ENCODE results near the gene PCNX2. TPM values are rescaled to one million over a fixed set of nuclear protein-coding genes. Genes with fewer than 3 reads are reported as not detected.
A peak's percentile ranks its signal among the peaks of the same experiment; 100 is the strongest.
"Not testable (repeated sequence)": the region's sequence is repeated elsewhere in the genome, so short reads cannot be mapped to it uniquely, and the experiment has no call there.

The PCNX2 gene
- total and polyA plus RNA-seq, 8 donors = 5.5 to 25.9 (median 8.7) TPM

DNA sequence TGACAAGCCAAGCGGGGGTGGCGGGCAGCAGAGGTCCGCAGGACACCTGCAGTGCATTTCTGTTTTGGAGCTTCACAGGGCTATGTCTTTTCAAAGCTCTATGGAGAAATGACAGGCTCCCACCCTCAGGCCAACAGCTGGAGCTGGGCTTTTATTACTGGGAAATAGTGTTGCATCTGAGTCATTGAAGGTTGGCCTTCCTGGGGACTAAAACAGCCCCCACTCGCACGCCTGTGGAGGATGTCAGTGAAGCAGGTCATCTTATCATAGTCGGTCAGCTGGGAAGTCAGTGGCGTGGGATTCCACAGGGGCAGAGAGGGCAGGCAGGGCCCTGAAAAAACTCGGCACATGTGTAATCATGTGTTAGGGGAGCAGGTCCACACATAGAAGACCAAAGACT lies 289.8 kb downstream of the PCNX2 start:
- TF ChIP-seq, protein P1, sequence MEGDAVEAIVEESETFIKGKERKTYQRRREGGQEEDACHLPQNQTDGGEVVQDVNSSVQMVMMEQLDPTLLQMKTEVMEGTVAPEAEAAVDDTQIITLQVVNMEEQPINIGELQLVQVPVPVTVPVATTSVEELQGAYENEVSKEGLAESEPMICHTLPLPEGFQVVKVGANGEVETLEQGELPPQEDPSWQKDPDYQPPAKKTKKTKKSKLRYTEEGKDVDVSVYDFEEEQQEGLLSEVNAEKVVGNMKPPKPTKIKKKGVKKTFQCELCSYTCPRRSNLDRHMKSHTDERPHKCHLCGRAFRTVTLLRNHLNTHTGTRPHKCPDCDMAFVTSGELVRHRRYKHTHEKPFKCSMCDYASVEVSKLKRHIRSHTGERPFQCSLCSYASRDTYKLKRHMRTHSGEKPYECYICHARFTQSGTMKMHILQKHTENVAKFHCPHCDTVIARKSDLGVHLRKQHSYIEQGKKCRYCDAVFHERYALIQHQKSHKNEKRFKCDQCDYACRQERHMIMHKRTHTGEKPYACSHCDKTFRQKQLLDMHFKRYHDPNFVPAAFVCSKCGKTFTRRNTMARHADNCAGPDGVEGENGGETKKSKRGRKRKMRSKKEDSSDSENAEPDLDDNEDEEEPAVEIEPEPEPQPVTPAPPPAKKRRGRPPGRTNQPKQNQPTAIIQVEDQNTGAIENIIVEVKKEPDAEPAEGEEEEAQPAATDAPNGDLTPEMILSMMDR (IDR thresholded peaks at IDR 0.05) = no peak
- intact Hi-C loops (cut with DNase I) = no loop called here
- WGBS, 2 donors = 87 to 88% methylated on average over 8 of the region's 8 CpGs
- Histone ChIP-seq H3K9me3 (no peaks in the 10 kb centered on the region), H3K27me3 (no peaks in the 10 kb centered on the region), H3K4me1 (no peaks in the 10 kb centered on the region), H3K36me3 (no peaks in the 10 kb centered on the region), H3K27ac (no peak overlapping the region), H3K4me3 (no peak overlapping the region)
- no peak for DNase-seq
- no peak for ATAC-seq
- FAIRE-seq = no peak

DNA sequence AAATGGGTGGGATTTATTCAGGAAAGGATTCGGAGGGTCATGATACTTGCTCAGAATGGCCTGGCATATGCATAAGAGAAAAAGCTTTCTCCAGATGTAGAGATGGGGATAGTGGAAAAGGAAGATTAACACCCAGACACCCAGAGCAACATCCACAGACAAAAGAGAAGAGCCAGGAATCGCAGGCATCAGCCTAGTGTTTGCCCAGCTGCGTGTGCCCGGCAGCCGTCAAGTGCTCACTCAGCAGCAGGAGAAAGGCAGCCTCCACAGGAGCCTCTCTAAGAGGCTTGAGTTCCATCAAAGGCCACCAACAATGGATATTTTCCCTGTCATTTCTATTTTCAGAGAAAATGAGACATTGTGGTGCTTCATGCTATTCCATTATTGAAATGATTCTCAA lies 290.4 kb downstream of the PCNX2 start:
- no peaks in the 10 kb centered on the region for H3K27me3 ChIP-seq
- H3K4me3 ChIP-seq = no peak overlapping the region
- intact Hi-C loops (cut with DNase I) = no loop called here
- FAIRE-seq (no peak), ATAC-seq (peak in 2 of 4 donors; percentile 36 to 65), DNase-seq (no peak)
- H3K36me3 ChIP-seq = no peaks in the 10 kb centered on the region
- TF ChIP-seq, protein P1 (IDR thresholded peaks at IDR 0.05) = no peak
- no peaks in the 10 kb centered on the region for H3K9me3 ChIP-seq
- H3K27ac ChIP-seq = no peak overlapping the region
- 86 to 88% methylated on average over 5 of the region's 5 CpGs for WGBS, 2 donors
- H3K4me1 ChIP-seq = no peaks in the 10 kb centered on the region

DNA sequence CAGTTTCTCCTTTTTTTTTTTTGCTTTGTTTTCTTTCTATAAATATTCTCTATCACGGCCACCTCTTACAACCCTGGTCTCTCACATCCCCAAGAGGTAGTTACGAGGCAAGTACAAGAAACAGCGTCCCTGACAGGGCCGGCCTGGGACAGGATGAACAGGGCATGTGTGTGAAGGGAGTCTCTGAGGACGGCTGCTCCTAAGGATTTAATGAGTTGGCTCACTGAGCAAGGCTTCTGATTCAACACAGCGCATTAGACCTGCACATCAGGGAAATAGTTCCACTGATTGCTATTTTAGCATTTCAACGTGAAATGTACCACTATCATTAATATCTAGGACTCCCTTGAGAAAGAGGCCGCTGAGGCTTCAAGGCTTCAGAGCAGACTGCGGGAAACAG lies 291.1 kb downstream of the PCNX2 start:
- Histone ChIP-seq H3K36me3 (no peaks in the 10 kb centered on the region), H3K27ac (no peak overlapping the region), H3K27me3 (no peaks in the 10 kb centered on the region), H3K9me3 (no peaks in the 10 kb centered on the region), H3K4me1 (no peaks in the 10 kb centered on the region), H3K4me3 (no peak overlapping the region)
- ATAC-seq (no peak), FAIRE-seq (no peak), DNase-seq (no peak)
- TF ChIP-seq, protein P1 (IDR thresholded peaks at IDR 0.05) = no peak
- WGBS, 2 donors = 85 to 89% methylated on average over 9 of the region's 9 CpGs
- intact Hi-C loops (cut with DNase I) = no loop called here

DNA sequence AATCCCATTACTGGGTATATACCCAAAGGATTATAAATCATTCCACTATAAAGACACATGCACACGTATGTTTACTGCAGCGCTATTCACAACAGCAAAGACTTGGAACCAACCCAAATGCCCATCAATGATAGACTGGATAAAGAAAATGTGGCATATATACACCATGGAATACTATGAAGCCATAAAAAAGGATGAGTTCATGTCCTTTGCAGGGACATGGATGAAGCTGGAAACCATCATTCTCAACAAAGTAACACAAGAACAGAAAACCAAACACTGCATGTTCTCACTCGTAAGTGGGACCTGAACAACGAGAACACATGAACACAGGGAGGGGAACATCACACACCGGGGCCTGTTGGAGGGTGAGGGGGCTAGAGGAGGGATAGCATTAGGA lies 291.9 kb downstream of the PCNX2 start:
- H3K4me1 ChIP-seq; DNase-seq; ATAC-seq; H3K9me3 ChIP-seq; H3K27ac ChIP-seq; intact Hi-C loops (cut with DNase I); H3K4me3 ChIP-seq; H3K27me3 ChIP-seq; FAIRE-seq; H3K36me3 ChIP-seq: not testable (repeated sequence)
- WGBS, 2 donors = 95 to 97% methylated on average over 5 of the region's 5 CpGs

DNA sequence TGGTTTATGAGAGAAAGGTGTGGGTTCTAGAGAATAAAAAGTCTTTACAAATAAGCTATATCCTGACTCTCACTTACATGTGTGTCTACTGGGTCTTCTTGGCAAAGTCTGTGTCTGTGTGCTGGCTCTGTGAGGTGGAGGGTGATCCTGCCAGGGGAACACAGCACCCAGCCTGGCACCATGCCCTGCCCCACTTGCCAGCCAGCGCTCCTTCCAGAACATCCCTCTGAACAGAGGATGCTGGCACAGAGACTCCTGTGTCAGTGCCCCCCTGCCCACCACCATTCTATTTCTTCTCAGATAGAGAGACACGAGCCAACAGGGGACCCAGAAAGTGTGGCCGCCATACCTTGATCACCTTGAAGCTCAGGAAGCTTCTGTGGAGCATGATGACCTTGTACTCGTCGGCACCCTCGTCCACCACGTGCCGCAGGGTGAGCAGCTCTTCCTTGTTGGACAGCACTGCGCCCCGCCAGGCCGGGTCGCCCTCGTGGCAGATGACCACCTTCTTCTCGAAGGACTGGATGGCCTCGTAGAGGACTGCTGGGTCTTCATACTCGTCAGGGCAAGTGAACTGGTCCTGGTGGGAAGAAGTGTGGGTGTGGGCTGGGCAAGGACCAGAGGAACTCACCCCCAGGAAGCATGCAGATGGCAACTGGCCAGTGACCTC lies 295.4 kb downstream of the PCNX2 start:
- H3K9me3 ChIP-seq = no peaks in the 10 kb centered on the region
- TF ChIP-seq, protein P1 (IDR thresholded peaks at IDR 0.05) = no peak
- WGBS, 2 donors = 96 to 98% methylated on average over 16 of the region's 16 CpGs
- peaks cover 0 to 7% (median 4%) of the 10 kb centered on the region in 3 donors for H3K36me3 ChIP-seq
- no peak for DNase-seq
- FAIRE-seq = no peak
- no peak for ATAC-seq
- H3K4me3 ChIP-seq = no peak overlapping the region
- peaks cover 0 to 5% (median 0%) of the 10 kb centered on the region in 3 donors for H3K4me1 ChIP-seq
- no peak overlapping the region for H3K27ac ChIP-seq
- intact Hi-C loops (cut with DNase I) = no loop called here
- H3K27me3 ChIP-seq = no peaks in the 10 kb centered on the region
